Dermis blood vessel endothelial cell (primary cell): ENCODE results near the gene ARHGAP22. TPM values are rescaled to one million over a fixed set of nuclear protein-coding genes. Genes with fewer than 3 reads are reported as not detected.

Experiments used
- DNase-seq: peaks from one replicate; pipeline ENCODE4 v3.0.0; 2010
- total RNA-seq: library from RNA; depleted of rRNA; stranded (reverse); fragments of >200 nt; gene quantifications from 2 replicates; pipeline ENCODE4 v1.2.3, GENCODE V29; 2014

The ARHGAP22 gene
- total RNA-seq, 1 donor from 2014 or later: 8.3 TPM

DNA sequence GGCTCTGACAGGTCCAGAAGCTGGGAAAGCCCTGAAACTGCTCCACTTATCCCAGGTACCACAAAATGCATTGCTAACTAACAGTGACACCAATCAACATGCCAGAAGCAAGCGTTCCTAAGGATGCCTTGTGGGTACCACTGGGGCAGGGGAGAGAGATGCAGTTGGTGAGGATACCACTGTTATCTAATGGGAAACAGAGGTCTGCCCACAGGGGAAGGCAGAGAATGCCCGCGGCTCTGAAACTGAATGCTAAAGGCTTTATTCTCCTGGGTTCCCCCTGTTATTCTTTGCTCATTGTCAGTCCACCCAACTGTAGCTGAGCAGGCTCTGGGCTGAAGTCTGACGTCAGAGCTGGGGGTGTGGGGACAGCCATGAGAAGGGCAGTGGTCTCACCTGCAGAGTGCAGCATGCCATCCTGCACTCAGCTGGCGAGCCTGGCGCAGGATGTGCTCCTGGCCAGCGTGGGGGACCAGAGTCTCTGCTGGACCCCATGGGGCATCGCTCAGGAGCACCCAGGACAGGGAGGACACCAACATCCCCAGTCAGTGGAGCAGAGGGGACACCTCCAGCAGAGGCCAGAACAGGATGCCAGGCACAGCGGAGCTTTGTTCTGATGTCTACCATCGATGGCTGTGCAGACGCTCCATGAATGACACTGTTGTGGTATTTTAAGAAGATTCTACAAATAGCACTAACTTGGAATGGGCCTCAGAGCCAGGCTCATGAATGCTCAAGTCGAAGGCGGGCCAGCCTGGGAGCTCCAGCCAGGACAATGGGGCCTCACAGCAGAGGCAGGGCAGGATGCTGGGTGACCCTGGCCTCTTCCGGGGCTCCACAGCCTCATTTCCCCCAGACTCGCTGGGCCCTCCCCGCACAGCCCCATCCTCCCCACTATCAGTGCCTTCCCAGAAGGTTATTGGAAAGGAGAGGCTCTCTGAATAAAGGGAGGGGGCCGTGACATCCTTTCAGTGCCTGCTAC, 95.8 kb downstream of the ARHGAP22 start:
- DNase-seq: no peak

DNA sequence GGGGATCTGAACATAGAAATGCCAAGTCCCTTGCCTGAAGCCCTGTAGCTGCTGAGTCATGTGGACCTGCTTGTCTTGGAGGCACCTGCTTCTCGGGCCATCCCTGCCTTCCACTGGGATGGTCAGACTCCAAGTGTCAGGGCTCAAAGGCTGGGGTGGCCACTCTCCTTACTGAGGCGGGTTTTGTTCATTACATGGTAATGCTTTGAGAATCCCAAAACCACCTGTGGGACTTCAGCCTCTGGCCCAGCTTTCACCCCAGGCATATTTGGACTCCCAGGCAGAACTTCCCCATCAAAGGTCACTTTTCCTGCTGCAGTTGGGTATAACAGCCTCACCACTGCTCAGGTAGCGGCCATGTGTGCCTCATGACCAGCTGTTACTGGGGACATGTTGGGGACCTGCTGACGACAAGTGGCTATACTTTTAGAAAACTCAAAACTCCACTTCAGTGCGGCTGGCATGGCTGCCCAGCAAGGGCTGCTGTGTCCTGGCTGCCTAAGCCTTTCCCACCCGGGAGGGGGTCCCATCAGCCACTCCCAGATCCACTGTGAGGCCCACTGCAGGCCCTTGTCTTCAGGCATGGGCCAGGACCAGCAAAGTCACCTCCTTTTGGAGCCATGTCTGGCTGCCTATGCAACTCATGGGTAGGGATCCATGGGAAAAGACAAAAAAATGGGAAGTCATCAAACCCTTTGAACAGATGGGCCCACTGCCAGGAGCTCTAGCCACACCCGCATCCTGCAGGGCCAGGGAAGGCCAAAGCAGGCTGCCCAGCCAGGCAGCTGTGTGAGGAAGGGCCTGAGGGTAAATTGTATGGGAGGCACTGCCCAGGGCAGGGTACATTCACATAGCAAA, 96.7 kb downstream of the ARHGAP22 start:
- DNase-seq: peak; percentile 62

DNA sequence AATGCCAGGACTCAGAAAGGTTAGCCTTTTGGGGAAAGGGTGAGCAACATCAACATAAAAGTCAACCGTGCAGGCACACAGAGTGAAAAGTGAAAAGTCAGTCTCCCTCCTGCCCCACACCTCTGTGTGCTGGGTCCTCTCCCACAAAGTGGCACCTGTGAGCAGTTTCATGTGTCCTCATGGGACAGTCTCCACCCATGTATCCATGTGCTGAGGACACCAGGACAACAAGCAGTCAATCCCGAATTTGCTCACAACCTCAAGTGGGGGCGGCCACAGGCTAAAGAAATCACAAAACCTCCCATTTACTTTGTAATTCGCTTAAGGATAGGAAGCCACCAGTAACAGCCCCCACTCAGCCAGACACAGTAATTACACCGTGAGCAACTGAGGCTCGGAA, 97.4 kb downstream of the ARHGAP22 start:
- DNase-seq: no peak

DNA sequence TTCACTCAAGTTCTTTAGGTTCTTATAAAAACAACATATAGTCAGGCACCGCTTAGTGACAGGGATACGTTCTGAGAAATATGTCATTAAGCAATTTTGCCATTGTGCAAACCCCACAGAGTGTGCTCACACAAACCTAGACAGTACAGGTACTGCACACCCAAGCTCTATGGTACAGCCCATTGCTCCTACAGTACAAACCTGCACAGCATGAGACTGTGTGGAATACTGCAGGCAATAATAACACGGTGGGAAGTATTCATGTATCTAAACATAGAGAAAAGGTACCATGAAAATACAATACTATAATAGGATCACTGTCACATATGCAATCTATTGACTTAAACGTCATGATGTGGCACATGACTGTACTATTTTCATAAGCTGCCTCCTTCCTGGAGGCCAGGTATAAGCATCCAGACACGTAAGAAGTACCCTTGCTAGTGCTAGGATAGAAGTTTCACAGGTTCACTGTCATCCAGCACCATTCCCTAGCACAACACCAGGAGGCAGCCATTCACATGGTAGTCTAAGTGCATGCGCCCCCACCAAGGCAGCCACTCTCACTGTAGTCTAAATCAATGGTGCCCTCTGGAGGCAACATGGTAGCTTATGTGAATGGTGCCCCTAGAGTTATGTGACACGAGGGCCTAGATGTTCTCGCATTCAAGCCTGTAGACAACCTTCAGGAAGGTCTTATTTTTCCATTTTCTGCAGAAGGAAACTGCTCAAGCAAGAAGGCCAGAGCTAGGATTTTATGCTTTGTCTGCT, 98.5 kb downstream of the ARHGAP22 start:
- DNase-seq: peak; percentile 75

DNA sequence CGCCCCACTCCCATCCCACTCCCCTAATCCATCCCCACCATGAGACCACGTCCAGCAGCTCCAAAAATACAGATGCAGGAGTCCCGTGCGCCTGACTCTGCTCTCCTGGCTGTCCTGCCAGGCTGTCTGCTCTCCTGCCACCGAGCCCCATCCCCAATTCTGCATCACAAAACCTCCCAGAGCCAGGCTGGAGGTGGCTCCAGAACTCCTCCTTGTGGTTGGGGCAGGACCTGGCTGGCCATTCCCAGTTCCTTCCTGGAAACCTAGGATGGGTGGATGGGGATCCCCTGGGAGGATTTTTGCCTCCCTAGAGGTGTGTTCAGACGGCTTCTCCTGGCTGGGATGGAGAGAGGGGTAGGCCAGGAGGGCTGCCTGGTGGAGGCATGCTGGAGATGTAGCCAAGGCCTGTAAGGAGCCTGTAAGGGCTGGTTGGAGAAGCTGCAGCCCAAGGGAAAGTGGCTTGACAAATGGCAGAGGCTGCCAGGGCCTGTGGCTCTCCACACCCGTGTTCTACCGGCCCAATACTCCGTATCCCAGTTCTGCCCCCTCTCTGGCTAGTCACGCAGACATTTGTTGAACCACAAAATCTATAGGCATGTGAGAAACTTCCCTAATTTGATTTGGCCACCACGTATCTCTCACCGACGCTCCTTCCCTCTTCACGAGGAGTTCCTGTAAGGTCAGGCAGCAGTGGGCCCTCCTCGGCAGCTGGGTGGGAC, 99.3 kb downstream of the ARHGAP22 start:
- no peak for DNase-seq

DNA sequence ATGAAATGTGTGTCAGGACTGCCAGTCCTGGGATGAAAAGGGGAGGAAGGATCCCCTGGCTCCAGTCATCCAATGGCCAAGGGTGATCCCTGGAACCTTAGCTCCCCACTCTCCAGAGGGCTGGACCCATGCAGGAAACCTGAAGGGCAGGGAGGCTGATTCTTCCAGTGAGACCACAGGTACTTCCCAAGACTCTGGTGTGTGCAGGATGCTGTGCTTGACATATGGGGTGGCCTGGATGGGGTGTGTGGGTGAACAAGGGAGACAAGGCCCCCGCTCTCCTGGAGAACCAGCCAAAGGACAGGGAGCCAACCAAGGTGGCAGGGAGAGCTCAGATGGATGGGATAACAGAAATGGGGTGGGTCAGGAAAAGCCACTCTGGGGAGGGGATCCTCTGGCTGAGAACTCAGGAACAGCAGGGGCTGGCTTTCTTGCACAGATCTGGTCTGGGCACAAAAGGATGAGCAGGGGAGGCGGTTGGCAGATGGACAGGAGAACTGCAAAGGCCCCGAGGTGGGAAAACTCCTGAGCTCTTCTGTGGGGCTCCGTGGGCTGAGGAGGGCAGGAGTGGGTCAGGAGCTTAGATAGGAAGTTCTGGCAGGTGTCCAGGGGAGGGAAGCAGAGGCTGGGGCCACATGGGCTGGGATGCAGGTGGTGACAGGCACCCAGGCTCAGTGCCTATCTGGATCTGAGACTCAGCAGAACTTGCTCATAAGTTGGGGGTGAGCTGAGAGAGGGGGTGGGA, 100.6 kb downstream of the ARHGAP22 start:
- DNase-seq: no peak

DNA sequence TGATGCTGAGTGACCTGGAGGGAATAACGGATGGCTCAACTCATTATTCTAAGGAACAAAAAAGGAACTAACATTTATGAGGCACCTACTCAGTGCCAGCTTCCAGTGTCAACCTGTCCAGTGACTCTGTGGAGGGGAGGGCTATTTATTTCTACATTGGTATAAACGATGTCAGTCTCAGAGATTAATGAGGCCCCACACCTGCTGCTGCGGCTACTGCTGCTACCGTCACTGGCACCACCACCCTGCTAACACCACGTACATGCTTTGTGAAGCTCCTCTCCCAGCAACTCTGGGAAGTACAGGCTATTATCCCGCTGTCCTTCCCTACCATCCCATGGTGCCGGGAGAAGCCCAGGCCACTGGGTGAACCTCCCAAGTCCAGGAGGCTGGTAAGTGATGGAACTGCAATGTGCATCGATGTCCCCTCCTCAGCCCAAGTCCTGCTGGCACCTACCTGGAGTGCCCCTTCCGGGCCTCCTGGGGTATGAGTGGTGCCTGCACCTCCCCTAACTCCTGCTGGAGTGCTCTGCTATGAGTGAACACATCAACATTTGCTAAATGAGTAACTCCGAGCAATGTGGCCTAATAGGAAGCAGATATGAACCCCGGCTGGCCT, 101.5 kb downstream of the ARHGAP22 start:
- no peak for DNase-seq

DNA sequence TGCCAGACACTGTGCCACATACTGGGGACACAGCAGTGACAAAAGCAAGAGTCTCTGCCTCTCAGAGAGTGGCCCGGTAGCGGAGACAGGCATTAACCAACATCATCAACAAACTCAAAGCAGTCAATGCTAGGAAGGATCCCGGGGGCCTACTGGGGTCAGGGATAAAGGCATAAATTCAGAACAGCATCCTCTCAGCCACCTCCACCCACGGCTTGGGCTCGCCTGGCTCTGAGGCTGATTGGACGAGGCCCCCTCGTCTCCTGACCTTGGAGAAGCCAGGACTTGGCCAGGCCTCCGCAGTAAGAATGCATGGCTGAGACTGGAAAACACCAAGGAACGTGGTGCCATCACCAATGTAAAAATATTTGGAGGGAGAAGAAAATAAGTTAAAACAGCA, 102.1 kb downstream of the ARHGAP22 start:
- no peak for DNase-seq

DNA sequence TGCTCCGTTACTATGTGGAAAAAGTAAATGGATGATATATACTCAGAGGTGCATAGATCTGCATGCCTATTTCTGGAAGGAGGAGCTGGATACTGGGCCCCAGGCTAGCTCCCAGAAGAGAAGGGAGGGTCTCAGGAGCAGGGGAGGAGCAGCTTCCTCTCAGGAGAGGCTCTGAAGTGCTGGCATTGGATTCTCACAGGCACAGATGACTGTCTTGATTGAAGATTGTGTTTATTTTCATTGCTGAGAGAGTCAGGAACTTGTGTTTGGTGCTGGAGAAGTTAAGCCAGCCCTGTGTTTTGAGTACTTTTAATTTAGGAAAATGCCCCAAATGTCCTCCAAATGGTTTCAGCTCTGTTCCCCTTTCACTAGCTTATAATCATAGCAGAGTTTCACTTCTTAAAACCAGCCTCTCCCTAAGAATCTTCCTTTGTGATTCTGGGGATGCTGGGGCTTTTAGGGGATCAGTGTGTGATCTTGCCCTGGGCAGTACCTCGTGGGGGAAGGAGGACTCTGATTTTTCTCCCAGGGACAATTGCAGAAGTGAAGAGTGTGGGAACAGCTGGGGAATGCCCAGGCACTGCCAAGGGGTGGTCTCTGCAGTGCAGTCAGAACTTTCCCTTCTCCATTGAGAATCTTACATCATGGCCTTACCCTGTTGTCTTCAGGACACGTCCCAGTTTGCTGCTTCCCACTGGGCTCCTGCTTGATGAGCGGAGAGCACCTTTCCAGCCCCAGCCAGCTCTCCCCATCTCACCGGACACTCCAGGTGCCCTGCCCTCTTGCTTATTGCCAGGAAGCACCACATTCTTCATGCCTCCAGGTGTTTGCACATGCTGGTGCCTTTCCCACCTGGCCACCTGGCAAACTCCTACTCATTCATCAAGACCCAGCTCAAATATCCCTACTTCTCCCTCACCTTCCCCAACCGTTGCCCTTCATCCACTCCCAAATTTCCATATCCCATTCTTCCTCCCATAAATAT, 102.8 kb downstream of the ARHGAP22 start:
- no peak for DNase-seq

DNA sequence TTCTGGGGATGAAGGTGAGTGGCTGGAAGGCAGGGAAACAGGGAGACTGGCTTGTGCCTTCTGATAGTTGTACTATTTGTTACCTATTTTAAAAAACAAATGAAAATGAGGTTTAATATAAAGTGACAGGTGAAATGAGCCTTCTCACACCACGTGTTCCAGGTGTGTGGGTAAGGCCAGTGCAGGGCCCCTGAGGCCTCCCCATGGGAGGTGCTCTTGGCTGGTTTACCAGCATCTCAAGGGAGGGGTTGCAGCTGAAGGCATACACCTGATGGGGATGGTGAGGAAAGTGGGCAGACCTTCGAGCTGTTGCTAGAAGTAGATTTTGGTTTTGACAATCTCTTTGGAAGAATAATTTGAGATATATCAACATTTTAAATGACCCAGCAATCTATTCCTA, 103.6 kb downstream of the ARHGAP22 start:
- DNase-seq: no peak

DNA sequence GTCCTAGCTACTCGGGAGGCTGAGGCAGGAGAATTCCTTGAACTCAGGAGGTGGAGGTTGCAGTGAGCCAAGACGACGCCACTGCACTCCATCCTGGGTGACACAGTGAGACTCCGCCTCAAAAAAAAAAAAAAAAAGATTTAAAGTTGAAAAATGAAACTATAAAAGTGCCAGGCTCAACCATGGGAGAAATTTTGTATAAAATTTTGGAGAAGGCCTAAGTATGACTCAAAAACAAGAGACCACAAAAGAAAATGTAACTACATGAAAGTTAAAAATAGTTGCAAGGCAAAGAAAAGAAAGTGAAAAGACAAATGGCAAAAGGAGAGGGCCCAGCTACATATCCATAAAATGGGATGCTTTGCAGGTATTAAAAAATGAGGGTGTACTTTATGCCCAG, 104.1 kb downstream of the ARHGAP22 start:
- DNase-seq: no peak

DNA sequence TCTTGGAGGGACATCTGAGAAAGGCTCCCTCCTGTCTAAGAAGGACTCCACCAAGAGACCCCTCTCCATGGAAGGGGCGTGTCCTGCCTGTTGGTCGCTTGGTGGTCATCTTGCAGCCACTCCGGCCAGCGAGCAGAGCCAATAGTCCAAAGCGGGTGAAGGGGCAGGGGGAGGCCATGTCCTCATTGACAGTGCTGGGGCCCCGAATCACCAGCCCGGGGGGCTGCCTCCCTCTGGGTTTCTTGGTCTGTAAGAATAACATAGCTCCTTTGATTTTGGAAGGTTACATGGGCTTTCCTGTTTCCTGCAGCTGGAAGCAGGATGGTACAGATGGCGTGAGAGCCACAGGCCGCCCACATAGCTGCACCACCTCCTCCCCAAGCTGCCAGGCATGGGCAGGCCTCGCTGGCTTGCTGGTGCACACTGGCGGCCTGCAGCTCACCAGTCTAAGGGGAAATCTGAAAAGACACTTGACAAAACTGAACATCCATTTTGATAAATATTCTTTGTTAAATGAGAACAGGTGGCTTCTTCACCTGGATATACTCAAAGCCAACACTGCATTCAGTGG, 105.8 kb downstream of the ARHGAP22 start:
- no peak for DNase-seq

DNA sequence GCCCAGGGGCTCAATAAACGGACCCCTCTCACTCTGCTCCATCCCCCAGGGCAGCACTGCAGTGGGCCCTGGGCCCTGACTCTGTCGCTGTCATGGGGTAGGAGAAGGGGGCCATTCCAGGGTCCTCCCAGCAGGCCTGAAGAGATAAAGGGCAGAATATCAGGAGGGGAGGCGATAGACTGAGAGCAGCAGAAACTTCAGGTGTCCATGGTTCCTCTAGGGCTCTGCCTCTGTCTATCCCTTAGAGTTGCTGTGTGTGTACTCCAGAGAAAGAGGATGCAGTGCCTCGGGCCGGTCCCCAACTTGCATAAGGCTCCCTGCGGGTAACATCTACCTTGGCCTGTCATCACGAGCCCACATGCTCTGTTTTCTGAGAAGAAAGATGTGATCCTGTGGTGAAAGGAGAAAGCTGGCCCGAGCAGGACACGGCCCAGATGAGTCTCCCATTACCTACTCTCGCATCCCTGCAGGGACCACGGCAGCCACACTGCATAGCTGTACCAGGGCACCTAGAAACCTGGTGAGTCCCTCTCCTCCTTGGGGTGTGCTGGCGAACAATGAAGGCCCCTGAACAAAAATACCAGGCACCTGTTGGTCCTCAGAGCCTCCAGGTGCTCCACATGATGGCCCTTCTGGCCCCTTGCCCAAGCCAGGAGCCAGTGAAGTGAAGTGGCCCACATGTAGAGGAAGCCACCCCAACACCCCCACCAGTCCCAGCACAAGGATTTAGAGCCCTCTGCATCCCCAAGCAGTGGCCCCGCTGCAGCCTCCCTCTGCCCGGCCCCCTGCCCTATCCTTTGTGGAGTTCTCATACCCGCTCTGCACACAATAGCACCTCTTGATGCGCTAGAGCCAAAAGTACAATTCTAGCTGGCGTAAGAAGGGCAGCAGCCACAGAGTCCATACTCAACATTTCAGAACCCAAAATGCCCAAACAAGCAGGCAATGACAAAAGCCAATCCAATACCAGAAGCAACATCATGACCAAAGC, 106.8 kb downstream of the ARHGAP22 start:
- DNase-seq: no peak

DNA sequence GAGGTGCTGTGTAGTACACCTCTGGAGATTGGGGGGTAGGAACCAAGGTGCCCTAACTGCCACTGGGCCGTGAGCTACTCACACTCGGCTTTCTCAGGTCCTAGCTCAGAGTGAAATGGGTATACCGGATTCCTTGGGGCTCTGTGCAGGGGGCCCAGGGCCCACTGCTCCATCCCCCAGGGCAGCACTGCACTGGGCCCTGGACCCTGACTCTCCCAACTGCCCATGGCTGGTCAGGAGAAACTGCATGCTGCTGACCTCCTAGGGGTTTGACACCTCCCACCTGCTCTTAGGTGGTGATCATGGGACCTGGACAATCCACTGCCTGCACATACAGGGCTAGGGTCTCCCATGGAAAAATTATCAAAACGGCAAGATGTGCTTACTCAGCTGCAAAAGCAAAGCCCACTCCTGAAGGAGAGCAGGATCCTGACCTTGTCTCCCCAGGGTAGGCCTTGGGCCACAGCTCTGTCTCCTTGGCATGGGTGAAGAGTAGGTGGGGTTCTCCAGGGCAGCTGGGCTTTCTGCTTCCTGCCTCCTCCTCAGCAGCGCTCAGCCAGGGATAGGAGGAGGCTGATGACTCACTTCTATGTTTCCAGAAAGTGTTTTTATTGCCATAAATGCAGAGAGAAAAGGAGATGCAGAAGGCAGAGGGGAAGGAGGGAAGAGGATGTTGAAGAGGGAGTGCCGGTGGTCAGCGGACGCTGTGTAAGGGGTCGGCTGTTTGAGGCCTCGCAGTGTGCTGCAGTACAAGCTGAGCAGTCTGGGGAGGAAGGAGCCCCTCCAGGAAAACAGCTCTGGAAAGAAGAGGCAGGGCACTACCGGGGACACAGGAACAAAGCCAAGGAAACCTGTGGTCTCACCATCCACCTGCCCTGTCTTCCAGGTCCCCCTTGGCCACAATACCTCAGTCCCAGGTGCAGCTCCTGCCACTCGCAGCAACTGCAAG, 107.8 kb downstream of the ARHGAP22 start:
- peak; percentile 75 for DNase-seq

DNA sequence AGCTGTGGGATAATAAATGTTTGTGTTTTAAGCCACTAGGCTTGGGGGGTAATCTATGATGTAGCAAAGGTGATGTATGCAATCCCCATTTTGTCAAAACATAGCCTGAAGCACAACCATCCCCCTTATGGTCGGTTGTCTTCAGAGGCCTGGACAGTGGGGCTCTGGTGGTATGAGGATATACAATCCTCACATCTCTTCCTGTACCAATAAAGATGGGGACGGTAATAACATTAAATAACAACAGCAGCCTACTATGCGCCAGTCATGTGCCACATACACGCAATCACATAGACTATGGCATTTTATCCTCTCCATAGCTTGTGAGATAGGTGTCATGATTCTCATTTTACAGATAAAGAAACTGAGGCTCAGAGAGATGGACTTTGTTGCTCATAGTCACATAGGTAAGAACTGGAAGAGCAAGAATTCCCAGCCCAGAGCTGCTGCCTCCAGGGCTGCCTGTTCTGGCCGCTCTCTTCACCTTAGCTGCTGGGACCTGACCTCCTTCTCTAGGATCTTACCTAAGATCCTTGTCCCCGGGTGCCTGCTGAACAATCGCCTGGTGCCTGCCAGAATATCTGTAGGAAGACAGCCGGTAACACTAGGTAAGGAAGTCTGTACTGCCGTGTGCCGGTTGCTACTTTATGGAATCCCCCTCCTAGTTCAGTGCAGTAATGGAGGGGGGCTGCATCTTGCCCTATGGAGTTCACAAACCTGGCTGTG, 108.6 kb downstream of the ARHGAP22 start:
- no peak for DNase-seq
